ENCODE measurements around the gene CEP170. TPM values are rescaled to one million over a fixed set of nuclear protein-coding genes. Genes with fewer than 3 reads are reported as not detected.

CEP170 gene
- total and polyA plus RNA-seq, 10 of the 15 experiments (the other 5 are each of a cell fraction or from before 2014, with no cell fraction given), result 15.0 to 67.3 (median 40.2) TPM

DNA sequence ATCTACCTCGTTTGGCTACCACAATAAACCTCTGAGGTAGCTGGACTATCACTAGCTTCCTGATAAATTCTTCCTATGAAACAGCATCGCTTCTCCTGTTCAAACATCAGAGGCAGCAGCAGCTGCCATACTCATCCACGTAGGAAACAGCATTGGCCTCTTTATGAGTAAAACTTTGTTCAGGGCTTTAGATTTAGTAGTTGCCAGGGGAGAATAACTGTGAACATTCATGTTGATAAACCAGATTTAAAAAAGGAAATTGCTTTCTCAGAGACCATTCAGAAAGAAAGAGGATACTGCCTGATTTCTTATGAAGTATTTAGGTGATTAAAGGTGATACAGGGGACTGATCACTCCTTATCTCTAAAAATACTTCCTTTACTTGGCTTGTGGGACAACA is 7.2 kb downstream of the CEP170 start:
- no peaks in the 10 kb centered on the region; a peak in 1 of 4 replicates for H3K36me3 ChIP-seq (ENCODE audit: control insufficient read depth in 2 of 2, insufficient read depth in 2 of 2, low read length in 1 of 2)
- H3K27me3 ChIP-seq (replicated peaks in 1 of 2; ENCODE audit: control insufficient read depth in 2 of 2, insufficient read depth in 2 of 2, low read length in 1 of 2), result no peaks in the 10 kb centered on the region
- H3K79me2 ChIP-seq (ENCODE audit: control insufficient read depth, insufficient read depth, low read length), result peaks cover 82% of the 10 kb centered on the region
- no peak for DNase-seq (ENCODE audit: low read depth, low spot score)
- no peaks in the 10 kb centered on the region; the same call in 1 of the 2 replicates for H4K20me1 ChIP-seq (ENCODE audit: control insufficient read depth, insufficient read depth)
- peak overlapping the region; percentile 33; the same call in 1 of the 2 replicates for H3K27ac ChIP-seq (ENCODE audit: control insufficient read depth, insufficient read depth)
- no peak for FAIRE-seq
- ChIA-PET RAD21 (ENCODE audit: unreplicated experiment) (no interaction called here), CTCF (no interaction called here), SMC1A (ENCODE audit: uncharacterized antibody, unreplicated experiment) (interaction anchor here (1.4 to 1.9 kb wide), 3 partner anchors 21 to 66 kb away, joined by 4 to 7 read pairs (median 6); no protein-coding TSS in a partner anchor), POLR2A (interaction anchor here (2.1 kb wide), 1 partner anchor 8 kb away, joined by 17 read pairs; the partner anchor contains the start of genes CEP170 and SDCCAG8)
- intact Hi-C loops (cut with micrococcal nuclease; ENCODE audit: unreplicated experiment) (no loop called here), in situ Hi-C loops (cut with MboI) (no loop called here)
- H3K4me3 ChIP-seq, result no peak overlapping the region; the same call in 1 of the 2 replicates
- no peak for TF ChIP-seq TCF3 (IDR thresholded peaks at IDR 0.05; ENCODE audit: borderline replicate concordance, insufficient read depth, low read depth, low read length)
- no peak for TF ChIP-seq NR2F1 (conservative IDR thresholded peaks at IDR 0.05)
- TF ChIP-seq, protein P1, sequence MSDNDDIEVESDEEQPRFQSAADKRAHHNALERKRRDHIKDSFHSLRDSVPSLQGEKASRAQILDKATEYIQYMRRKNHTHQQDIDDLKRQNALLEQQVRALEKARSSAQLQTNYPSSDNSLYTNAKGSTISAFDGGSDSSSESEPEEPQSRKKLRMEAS (IDR thresholded peaks at IDR 0.05; ENCODE audit: low read depth, low read length), result no peak
- no peak for TF ChIP-seq HDGF (IDR thresholded peaks at IDR 0.05)
- TF ChIP-seq, protein P2, sequence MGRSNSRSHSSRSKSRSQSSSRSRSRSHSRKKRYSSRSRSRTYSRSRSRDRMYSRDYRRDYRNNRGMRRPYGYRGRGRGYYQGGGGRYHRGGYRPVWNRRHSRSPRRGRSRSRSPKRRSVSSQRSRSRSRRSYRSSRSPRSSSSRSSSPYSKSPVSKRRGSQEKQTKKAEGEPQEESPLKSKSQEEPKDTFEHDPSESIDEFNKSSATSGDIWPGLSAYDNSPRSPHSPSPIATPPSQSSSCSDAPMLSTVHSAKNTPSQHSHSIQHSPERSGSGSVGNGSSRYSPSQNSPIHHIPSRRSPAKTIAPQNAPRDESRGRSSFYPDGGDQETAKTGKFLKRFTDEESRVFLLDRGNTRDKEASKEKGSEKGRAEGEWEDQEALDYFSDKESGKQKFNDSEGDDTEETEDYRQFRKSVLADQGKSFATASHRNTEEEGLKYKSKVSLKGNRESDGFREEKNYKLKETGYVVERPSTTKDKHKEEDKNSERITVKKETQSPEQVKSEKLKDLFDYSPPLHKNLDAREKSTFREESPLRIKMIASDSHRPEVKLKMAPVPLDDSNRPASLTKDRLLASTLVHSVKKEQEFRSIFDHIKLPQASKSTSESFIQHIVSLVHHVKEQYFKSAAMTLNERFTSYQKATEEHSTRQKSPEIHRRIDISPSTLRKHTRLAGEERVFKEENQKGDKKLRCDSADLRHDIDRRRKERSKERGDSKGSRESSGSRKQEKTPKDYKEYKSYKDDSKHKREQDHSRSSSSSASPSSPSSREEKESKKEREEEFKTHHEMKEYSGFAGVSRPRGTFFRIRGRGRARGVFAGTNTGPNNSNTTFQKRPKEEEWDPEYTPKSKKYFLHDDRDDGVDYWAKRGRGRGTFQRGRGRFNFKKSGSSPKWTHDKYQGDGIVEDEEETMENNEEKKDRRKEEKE (IDR thresholded peaks at IDR 0.05), result no peak
- no peak for TF ChIP-seq NFXL1 (IDR thresholded peaks at IDR 0.05; ENCODE audit: borderline replicate concordance)
- TF ChIP-seq RAD21 (IDR thresholded peaks at IDR 0.05; ENCODE audit: insufficient read depth, low read depth, low read length), result no peak
- TF ChIP-seq BRCA1 (IDR thresholded peaks at IDR 0.05; ENCODE audit: low read depth, low read length), result no peak
- no peak for TF ChIP-seq RB1 (IDR thresholded peaks at IDR 0.05; ENCODE audit: borderline replicate concordance)
- no peak for TF ChIP-seq ZNF274 (IDR thresholded peaks at IDR 0.05; ENCODE audit: insufficient read depth, insufficient read length)
- no peak for TF ChIP-seq ATF7 (IDR thresholded peaks at IDR 0.05; ENCODE audit: low read depth)
- no peak for TF ChIP-seq KLF5 (IDR thresholded peaks at IDR 0.05; ENCODE audit: partially characterized antibody)
- TF ChIP-seq MEF2A (IDR thresholded peaks at IDR 0.05; ENCODE audit: insufficient read depth, low read depth, low read length), result no peak
- TF ChIP-seq, protein P3, sequence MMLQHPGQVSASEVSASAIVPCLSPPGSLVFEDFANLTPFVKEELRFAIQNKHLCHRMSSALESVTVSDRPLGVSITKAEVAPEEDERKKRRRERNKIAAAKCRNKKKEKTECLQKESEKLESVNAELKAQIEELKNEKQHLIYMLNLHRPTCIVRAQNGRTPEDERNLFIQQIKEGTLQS (IDR thresholded peaks at IDR 0.05; ENCODE audit: borderline replicate concordance, extremely low read depth, low read depth, low read length), result no peak
- no peak for TF ChIP-seq ESRRA (IDR thresholded peaks at IDR 0.05; ENCODE audit: low read length)
- TF ChIP-seq KAT2A (conservative IDR thresholded peaks at IDR 0.05; ENCODE audit: control insufficient read depth, low read depth, low read length), result no peak
- TF ChIP-seq MEF2B (IDR thresholded peaks at IDR 0.05; ENCODE audit: partially characterized antibody, poor library complexity, severe bottlenecking), result no peak
- TF ChIP-seq ASH2L (IDR thresholded peaks at IDR 0.05; ENCODE audit: borderline replicate concordance, low read depth), result no peak
- no peak for TF ChIP-seq PAX8 (IDR thresholded peaks at IDR 0.05)
- no peak for TF ChIP-seq NFIC (IDR thresholded peaks at IDR 0.05; ENCODE audit: low read depth, low read length)
- BruUV-seq (replicated peaks), result no TSS peak
- H2AFZ ChIP-seq (ENCODE audit: control insufficient read depth, low read depth, low read length), result no peak overlapping the region
- H3K9me3 ChIP-seq (replicated peaks; ENCODE audit: control insufficient read depth, insufficient read depth, low read length), result no peaks in the 10 kb centered on the region; the same call in 2 of the 3 replicates
- WGBS (ENCODE audit: insufficient coverage, insufficient replicate concordance, low lambda C conversion rate, missing lambda C conversion rate), result 81% methylated on average over 3 of the region's 3 CpGs
- H3K4me1 ChIP-seq (ENCODE audit: control insufficient read depth, insufficient read depth, low read length), result peaks cover 8% of the 10 kb centered on the region; the same call in 1 of the 2 replicates
- H3K9ac ChIP-seq (ENCODE audit: control insufficient read depth, insufficient read depth, low read length), result no peak overlapping the region
- ATAC-seq, result peak; percentile 12
- H3K4me2 ChIP-seq (ENCODE audit: control insufficient read depth, insufficient read depth), result peak overlapping the region; percentile 19; the same call in 1 of the 2 replicates
